ENCODE measurements around the gene EHBP1.
"Not testable (repeated sequence)": the region's sequence is repeated elsewhere in the genome, so short reads cannot be mapped to it uniquely, and the experiment has no call there.

The EHBP1 gene

DNA sequence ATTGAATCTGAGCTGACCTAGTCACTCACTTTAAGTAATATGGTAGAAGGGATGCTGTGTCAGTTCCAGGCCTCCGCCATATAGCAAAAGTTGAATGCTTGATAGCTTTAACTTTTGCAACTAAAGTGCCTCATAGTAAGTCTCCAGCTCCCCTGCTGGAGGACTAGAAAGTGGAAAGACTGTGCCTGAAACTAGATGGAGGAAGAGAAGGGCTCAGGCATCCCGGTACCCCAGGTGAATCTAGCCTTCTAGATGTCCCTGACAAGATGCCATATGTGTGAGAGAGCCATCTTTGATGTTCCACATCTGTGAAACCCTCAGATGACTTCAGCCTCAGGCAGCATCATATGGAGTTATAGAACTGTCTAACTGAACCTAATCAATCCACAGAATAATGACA is 366.2 kb downstream of the EHBP1 start:
- H3K36me3 Mint-ChIP-seq (ENCODE audit: low read depth), result no peaks in the 10 kb centered on the region
- H3K9me3 Mint-ChIP-seq, result no peaks in the 10 kb centered on the region
- TF ChIP-seq CTCF (IDR thresholded peaks at IDR 0.05), result no peak

DNA sequence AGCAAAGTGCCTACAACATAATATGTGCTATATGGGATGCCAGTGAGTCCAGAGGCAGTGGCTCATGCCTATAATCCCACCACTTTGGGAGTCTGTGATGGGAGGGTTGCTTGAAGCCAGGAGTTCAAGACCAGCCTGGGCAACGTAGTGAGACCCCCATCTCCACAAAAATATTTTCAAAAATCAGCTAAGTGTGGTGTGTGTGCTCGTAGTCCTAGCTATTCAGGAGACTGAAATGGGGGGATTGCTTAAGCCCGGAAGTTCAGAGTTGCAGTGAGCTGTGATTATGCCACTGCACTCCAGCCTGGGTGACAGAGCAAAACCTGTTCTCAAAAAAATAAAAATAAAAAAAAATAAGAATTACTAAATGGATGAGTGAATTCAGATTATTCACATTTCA is 368.5 kb downstream of the EHBP1 start:
- no peak for TF ChIP-seq CTCF (IDR thresholded peaks at IDR 0.05)
- Mint-ChIP-seq H3K4me3 (no peak overlapping the region), H3K9me3 (no peaks in the 10 kb centered on the region), H3K27ac (no peak overlapping the region), H3K36me3 (ENCODE audit: low read depth) (no peaks in the 10 kb centered on the region), H3K4me1 (no peaks in the 10 kb centered on the region), H3K27me3 (ENCODE audit: low read depth, poor library complexity) (peaks cover 7% of the 10 kb centered on the region)
- no peak for DNase-seq

More for the DNA sequence above, 366.2 kb downstream of the EHBP1 start:
- Mint-ChIP-seq H3K27me3 (ENCODE audit: low read depth, poor library complexity) (peaks cover 24% of the 10 kb centered on the region), H3K4me3 (no peak overlapping the region), H3K27ac (no peak overlapping the region), H3K4me1 (no peaks in the 10 kb centered on the region)
- no peak for DNase-seq

DNA sequence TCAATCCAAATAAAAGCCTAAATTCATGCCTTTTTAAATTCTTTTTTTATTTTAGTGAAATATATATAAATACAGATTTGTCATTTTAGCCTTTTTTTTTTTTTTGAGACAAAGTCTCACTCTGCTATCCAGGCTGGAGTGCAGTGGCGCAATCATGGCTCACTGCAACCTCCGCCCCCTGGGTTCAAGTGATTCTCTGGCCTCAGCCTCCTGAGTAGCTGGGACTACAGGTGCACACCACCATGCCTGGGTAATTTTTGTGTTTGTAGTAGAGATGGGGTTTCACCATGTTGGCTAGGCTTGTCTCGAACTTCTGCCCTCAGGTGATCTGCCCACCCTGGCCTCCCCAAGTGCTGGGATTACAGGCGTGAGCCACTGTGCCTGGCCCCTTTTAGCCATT is 368.9 kb downstream of the EHBP1 start:
- not testable (repeated sequence) for H3K9me3 Mint-ChIP-seq; DNase-seq; H3K4me3 Mint-ChIP-seq; H3K36me3 Mint-ChIP-seq (ENCODE audit: low read depth); H3K4me1 Mint-ChIP-seq; H3K27me3 Mint-ChIP-seq (ENCODE audit: low read depth, poor library complexity); H3K27ac Mint-ChIP-seq

- Mint-ChIP-seq H3K27ac (no peak overlapping the region), H3K9me3 (no peaks in the 10 kb centered on the region), H3K4me1 (no peaks in the 10 kb centered on the region), H3K36me3 (ENCODE audit: low read depth) (no peaks in the 10 kb centered on the region), H3K4me3 (no peak overlapping the region), H3K27me3 (ENCODE audit: low read depth, poor library complexity) (peaks cover 6% of the 10 kb centered on the region)
- DNase-seq, result no peak
- peak; percentile 11 for TF ChIP-seq CTCF (IDR thresholded peaks at IDR 0.05)
These were observed 373.5 kb downstream of the EHBP1 start for GRCh38 chr2:63078852-63079606.

- Mint-ChIP-seq H3K4me1 (no peaks in the 10 kb centered on the region), H3K27ac (no peak overlapping the region), H3K36me3 (ENCODE audit: low read depth) (no peaks in the 10 kb centered on the region), H3K9me3 (no peaks in the 10 kb centered on the region), H3K4me3 (no peak overlapping the region), H3K27me3 (ENCODE audit: low read depth, poor library complexity) (peaks cover 12% of the 10 kb centered on the region)
- no peak for DNase-seq
- no peak for TF ChIP-seq CTCF (IDR thresholded peaks at IDR 0.05)
These were observed 375.9 kb downstream of the EHBP1 start for GRCh38 chr2:63081404-63081803.

DNA sequence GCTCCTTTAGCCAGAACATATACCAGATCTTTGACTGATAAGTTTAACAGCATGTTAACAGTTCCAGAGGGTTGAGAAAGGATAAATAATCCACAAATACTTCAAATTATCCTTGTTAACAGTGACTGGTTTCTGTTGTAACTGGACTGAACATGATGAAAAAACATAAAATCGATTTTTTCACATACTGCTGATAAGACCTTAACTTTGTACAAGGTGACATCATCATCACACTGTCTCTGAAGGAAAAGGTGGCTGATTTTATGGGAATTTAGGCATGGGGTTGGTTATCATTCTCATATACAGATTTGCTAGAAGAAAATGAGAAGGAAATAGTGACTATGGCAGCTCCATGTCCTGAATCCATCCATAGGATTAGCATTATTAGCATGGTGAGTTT is 381.2 kb downstream of the EHBP1 start:
- no peak for DNase-seq
- TF ChIP-seq CTCF (IDR thresholded peaks at IDR 0.05), result no peak
- Mint-ChIP-seq H3K27ac (no peak overlapping the region), H3K36me3 (ENCODE audit: low read depth) (no peaks in the 10 kb centered on the region), H3K9me3 (peaks cover 8% of the 10 kb centered on the region), H3K27me3 (ENCODE audit: low read depth, poor library complexity) (peaks cover 12% of the 10 kb centered on the region), H3K4me3 (no peak overlapping the region), H3K4me1 (no peaks in the 10 kb centered on the region)
